ENCODE results near the gene C3orf22.

C3orf22 gene

DNA sequence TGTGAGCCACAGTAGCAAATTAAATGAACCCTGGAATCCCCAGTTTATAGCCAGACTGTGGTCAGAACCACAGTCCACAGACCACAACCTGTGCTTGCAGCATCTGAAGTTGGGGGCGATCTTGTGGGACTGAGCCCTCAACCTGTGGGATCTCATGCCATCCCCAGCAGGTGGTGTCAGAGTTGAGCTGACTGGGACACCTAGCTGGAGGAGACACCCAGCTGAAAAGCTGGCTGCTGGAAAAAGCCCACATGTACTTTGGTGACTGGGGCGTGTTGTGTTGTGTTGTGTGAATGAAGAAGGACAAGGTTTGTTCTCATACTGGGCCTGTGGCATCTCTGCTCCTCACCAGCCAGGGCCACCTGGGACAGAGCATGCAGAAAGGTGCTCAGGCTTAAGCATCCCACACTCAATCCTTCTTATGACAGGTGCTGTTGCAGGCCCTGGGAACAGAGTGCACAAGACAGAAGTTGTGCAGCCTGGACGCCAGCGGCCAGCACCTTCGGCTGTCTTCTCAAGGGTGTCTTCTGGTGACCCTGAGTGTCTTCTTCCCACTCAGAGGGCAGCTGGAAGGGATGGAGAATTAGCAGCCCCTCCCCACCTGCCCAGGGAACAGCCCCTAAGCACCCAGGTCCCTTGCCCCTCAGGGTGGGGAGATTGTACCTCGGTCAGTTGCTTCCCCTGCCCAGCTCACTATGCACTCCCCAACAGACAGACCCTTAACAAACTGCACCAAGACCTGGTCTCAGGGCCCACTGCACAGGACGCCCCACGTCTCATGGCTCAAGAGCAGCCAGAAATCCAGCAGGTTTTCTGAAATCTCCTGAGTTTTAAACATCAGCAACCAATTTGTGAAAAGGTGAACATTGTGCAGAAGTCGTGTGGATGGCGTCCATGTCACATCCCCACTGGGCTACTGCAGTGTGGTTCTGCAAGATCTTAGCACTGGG lies 39.0 kb downstream of the C3orf22 start:
- Histone ChIP-seq H3K36me3 (ENCODE audit: control insufficient read depth, insufficient read depth, low read length) (no peaks in the 10 kb centered on the region), H3K9me3 (ENCODE audit: control insufficient read depth, low read length) (no peaks in the 10 kb centered on the region), H3K4me3 (ENCODE audit: insufficient read depth, low read depth, low read length, poor library complexity, severe bottlenecking) (no peak overlapping the region), H3K4me1 (ENCODE audit: control insufficient read depth, insufficient read depth, low read length, poor library complexity, severe bottlenecking) (no peaks in the 10 kb centered on the region), H3K27me3 (replicated peaks; ENCODE audit: control insufficient read depth, insufficient read depth, low read length, poor library complexity, severe bottlenecking) (no peaks in the 10 kb centered on the region), H3K27ac (ENCODE audit: insufficient read depth, low read length, poor library complexity, severe bottlenecking) (no peak overlapping the region)
- no peak for DNase-seq

DNA sequence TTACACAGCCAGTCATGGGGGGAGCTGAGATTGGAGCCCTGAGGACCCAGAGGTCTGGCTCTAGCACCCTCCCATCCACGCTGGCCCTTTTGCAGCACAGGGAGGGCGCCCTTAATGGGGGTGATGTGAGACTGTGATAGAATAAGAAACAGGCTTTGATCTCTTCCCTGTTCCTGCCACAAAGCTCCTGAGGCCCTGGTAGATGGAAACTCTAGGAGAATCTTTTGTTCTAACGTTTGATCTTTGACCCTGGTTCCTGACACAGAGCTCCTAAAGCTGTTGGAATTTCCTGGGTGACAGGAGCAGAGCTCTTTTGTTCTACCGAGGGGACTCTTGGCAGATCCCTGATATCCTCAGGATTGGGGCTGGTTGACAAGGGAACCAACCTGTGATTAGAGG lies 40.0 kb downstream of the C3orf22 start:
- Histone ChIP-seq H3K27ac (ENCODE audit: insufficient read depth, low read length, poor library complexity, severe bottlenecking) (no peak overlapping the region), H3K4me3 (ENCODE audit: insufficient read depth, low read depth, low read length, poor library complexity, severe bottlenecking) (no peak overlapping the region), H3K4me1 (ENCODE audit: control insufficient read depth, insufficient read depth, low read length, poor library complexity, severe bottlenecking) (no peaks in the 10 kb centered on the region), H3K36me3 (ENCODE audit: control insufficient read depth, insufficient read depth, low read length) (no peaks in the 10 kb centered on the region), H3K27me3 (replicated peaks; ENCODE audit: control insufficient read depth, insufficient read depth, low read length, poor library complexity, severe bottlenecking) (no peaks in the 10 kb centered on the region), H3K9me3 (ENCODE audit: control insufficient read depth, low read length) (no peaks in the 10 kb centered on the region)
- DNase-seq, result no peak

GRCh38 chr3:126517986-126518778 lies 40.5 kb downstream of the C3orf22 start:
- Histone ChIP-seq H3K4me3 (ENCODE audit: insufficient read depth, low read depth, low read length, poor library complexity, severe bottlenecking) (no peak overlapping the region), H3K36me3 (ENCODE audit: control insufficient read depth, insufficient read depth, low read length) (no peaks in the 10 kb centered on the region), H3K9me3 (ENCODE audit: control insufficient read depth, low read length) (no peaks in the 10 kb centered on the region), H3K27ac (ENCODE audit: insufficient read depth, low read length, poor library complexity, severe bottlenecking) (no peak overlapping the region), H3K4me1 (ENCODE audit: control insufficient read depth, insufficient read depth, low read length, poor library complexity, severe bottlenecking) (no peaks in the 10 kb centered on the region), H3K27me3 (replicated peaks; ENCODE audit: control insufficient read depth, insufficient read depth, low read length, poor library complexity, severe bottlenecking) (no peaks in the 10 kb centered on the region)
- DNase-seq, result no peak

GRCh38 chr3:126517291-126517951 lies 41.3 kb downstream of the C3orf22 start, which contains the start of gene UROC1:
Gene UROC1, minus strand, starts transcription at chr3:126517773. Its CDS starts 54 bp downstream, at chr3:126517719.
- Histone ChIP-seq H3K27me3 (replicated peaks; ENCODE audit: control insufficient read depth, insufficient read depth, low read length, poor library complexity, severe bottlenecking) (no peaks in the 10 kb centered on the region), H3K4me3 (ENCODE audit: insufficient read depth, low read depth, low read length, poor library complexity, severe bottlenecking) (no peak within 1 kb of the TSS), H3K4me1 (ENCODE audit: control insufficient read depth, insufficient read depth, low read length, poor library complexity, severe bottlenecking) (no peaks in the 10 kb centered on the region), H3K9me3 (ENCODE audit: control insufficient read depth, low read length) (no peaks in the 10 kb centered on the region), H3K36me3 (ENCODE audit: control insufficient read depth, insufficient read depth, low read length) (no peaks in the 10 kb centered on the region), H3K27ac (ENCODE audit: insufficient read depth, low read length, poor library complexity, severe bottlenecking) (no peak within 1 kb of the TSS)
- DNase-seq, result no peak

DNA sequence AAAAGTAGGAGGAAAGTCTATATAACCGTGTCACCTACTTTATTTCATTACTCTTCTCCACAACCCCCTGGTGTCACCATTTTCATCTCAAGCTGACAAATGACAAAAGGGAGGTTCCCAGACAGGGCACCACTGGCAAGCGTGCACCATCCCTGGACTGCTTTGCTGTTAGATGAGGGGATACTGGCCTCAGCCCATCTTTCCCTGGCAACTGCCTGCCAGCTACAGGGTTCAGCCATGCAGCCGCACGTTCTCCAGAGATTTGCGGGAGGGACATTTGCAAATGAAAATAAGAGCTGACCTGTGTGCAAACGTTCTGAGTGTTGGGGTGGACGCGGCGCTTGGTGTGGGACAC lies 41.8 kb downstream of the C3orf22 start:
- Histone ChIP-seq H3K4me3 (ENCODE audit: insufficient read depth, low read depth, low read length, poor library complexity, severe bottlenecking) (no peak overlapping the region), H3K27ac (ENCODE audit: insufficient read depth, low read length, poor library complexity, severe bottlenecking) (no peak overlapping the region), H3K27me3 (replicated peaks; ENCODE audit: control insufficient read depth, insufficient read depth, low read length, poor library complexity, severe bottlenecking) (no peaks in the 10 kb centered on the region), H3K9me3 (ENCODE audit: control insufficient read depth, low read length) (no peaks in the 10 kb centered on the region), H3K36me3 (ENCODE audit: control insufficient read depth, insufficient read depth, low read length) (no peaks in the 10 kb centered on the region), H3K4me1 (ENCODE audit: control insufficient read depth, insufficient read depth, low read length, poor library complexity, severe bottlenecking) (no peaks in the 10 kb centered on the region)
- DNase-seq, result no peak

DNA sequence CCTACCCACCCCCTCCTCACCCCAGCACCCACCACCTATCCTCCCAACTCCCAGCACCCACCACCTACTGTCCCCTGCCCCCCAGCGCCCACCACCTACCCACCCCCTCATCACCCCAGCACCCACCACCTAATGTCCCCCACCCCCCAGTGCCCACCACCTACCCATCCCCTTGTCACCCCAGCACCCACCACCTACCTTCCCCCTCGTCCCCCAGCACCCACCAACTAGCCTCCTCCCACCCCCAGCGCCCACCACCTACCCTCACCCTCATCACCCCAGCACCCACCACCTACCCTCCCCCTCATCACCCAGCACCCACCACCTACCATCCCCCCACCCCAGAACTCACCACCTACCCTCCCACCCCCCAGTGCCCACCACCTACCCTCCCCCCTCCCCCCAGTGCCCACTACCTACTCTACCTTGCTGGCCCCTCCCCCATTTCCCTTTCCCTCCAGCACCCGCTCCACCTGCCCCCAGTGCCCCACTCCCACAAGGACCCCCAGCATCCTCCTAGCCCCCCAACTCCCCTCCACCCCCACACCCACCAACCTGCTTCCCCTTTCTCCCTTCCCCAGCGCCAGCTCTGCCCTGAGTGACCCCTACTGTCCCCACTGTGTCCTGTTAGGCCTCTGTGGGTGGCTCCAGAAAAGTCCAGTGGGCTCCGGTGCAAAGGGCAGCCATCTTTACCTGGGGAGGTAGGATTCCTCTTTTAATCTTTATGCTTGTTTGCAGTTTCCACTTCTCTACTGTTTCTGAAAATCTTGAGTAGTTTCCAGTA lies 42.4 kb downstream of the C3orf22 start:
- Histone ChIP-seq H3K4me3 (ENCODE audit: insufficient read depth, low read depth, low read length, poor library complexity, severe bottlenecking) (no peak overlapping the region), H3K36me3 (ENCODE audit: control insufficient read depth, insufficient read depth, low read length) (no peaks in the 10 kb centered on the region), H3K4me1 (ENCODE audit: control insufficient read depth, insufficient read depth, low read length, poor library complexity, severe bottlenecking) (no peaks in the 10 kb centered on the region), H3K27me3 (replicated peaks; ENCODE audit: control insufficient read depth, insufficient read depth, low read length, poor library complexity, severe bottlenecking) (no peaks in the 10 kb centered on the region), H3K27ac (ENCODE audit: insufficient read depth, low read length, poor library complexity, severe bottlenecking) (no peak overlapping the region), H3K9me3 (ENCODE audit: control insufficient read depth, low read length) (no peaks in the 10 kb centered on the region)
- DNase-seq, result no peak

DNA sequence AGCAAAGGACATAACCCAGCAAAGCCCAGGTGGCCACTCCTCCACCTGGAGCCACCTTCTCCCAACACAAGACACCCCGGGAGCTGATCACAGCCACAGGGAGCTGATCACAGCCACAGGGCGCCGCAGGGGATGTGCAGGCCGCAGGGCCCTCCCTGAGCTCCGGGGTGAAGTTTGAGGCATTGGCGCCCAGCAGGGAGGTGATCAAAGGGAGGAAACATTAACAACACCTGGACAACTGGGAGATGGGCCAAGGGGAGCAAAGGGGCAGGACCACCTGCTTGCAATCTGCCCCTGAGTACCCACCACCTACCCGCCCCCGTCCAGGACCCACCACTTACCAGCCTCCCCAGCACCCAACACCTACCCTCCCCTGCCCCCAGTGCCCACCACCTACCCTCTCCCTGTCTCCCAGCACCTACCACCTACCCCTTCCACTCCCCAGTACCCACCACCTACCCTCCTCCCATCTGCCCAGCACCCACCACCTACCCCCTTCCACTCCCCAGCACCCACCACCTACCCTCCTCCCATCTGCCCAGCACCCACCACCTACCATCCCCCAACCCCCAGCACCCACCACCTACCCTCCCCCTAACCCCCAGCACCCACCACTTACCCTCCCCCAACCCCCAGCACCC lies 43.5 kb downstream of the C3orf22 start:
- H3K4me1 ChIP-seq (ENCODE audit: control insufficient read depth, insufficient read depth, low read length, poor library complexity, severe bottlenecking), result no peaks in the 10 kb centered on the region
- no peak overlapping the region for H3K4me3 ChIP-seq (ENCODE audit: insufficient read depth, low read depth, low read length, poor library complexity, severe bottlenecking)
- no peaks in the 10 kb centered on the region for H3K27me3 ChIP-seq (replicated peaks; ENCODE audit: control insufficient read depth, insufficient read depth, low read length, poor library complexity, severe bottlenecking)
- DNase-seq, result no peak
- no peaks in the 10 kb centered on the region for H3K36me3 ChIP-seq (ENCODE audit: control insufficient read depth, insufficient read depth, low read length)
- H3K27ac ChIP-seq (ENCODE audit: insufficient read depth, low read length, poor library complexity, severe bottlenecking), result no peak overlapping the region
- H3K9me3 ChIP-seq (ENCODE audit: control insufficient read depth, low read length), result no peaks in the 10 kb centered on the region

- no peaks in the 10 kb centered on the region for H3K9me3 ChIP-seq (ENCODE audit: control insufficient read depth, low read length)
- no peak overlapping the region for H3K4me3 ChIP-seq (ENCODE audit: insufficient read depth, low read depth, low read length, poor library complexity, severe bottlenecking)
- H3K4me1 ChIP-seq (ENCODE audit: control insufficient read depth, insufficient read depth, low read length, poor library complexity, severe bottlenecking), result no peaks in the 10 kb centered on the region
- H3K36me3 ChIP-seq (ENCODE audit: control insufficient read depth, insufficient read depth, low read length), result no peaks in the 10 kb centered on the region
- no peak overlapping the region for H3K27ac ChIP-seq (ENCODE audit: insufficient read depth, low read length, poor library complexity, severe bottlenecking)
- no peak for DNase-seq
- H3K27me3 ChIP-seq (replicated peaks; ENCODE audit: control insufficient read depth, insufficient read depth, low read length, poor library complexity, severe bottlenecking), result no peaks in the 10 kb centered on the region
Measured at GRCh38 chr3:126514161-126514560, 44.6 kb downstream of the C3orf22 start.
